RWPE2 (cell line): ENCODE results near the gene RABL6.
"Not testable (repeated sequence)": the region's sequence is repeated elsewhere in the genome, so short reads cannot be mapped to it uniquely, and the experiment has no call there.

Experiments
- ATAC-seq: fragments of 200-7000 bp; cut with Tn5 transposase; 3 replicates; pipeline ENCODE4 v1.9.1; 2021; ENCODE audit warnings: low read depth
- DNase-seq: peaks from one replicate; pipeline ENCODE4 v3.0.0-alpha.2; 2020; ENCODE audit warnings: low spot score
- H3K27ac ChIP-seq: fragments of 450-650 bp; 2 replicates; pipeline ENCODE4 v1.5.1; 2017; ENCODE audit warnings: mild to moderate bottlenecking; ENCODE audit not compliant: poor library complexity, severe bottlenecking
- H3K27me3 ChIP-seq: fragments of 250-450 bp; sonication (Bioruptor Pico); 2 replicates; pipeline ENCODE4 v1.5.1; 2021; ENCODE audit warnings: mild to moderate bottlenecking, moderate library complexity; ENCODE audit not compliant: insufficient read depth, poor library complexity, severe bottlenecking
- H3K36me3 ChIP-seq: fragments of 250-450 bp; sonication (Bioruptor Pico); 2 replicates; pipeline ENCODE4 v1.5.1; 2020; ENCODE audit warnings: low read depth, mild to moderate bottlenecking, moderate library complexity
- H3K4me1 ChIP-seq: fragments of 250-450 bp; sonication (Bioruptor Pico); 2 replicates; pipeline ENCODE4 v1.5.1; 2021; ENCODE audit warnings: mild to moderate bottlenecking, moderate library complexity; ENCODE audit not compliant: insufficient read depth, poor library complexity, severe bottlenecking
- H3K4me3 ChIP-seq: fragments of 250-450 bp; sonication (Bioruptor Pico); 2 replicates; pipeline ENCODE4 v1.5.1; 2021; ENCODE audit warnings: mild to moderate bottlenecking, moderate library complexity; ENCODE audit not compliant: severe bottlenecking
- H3K9me3 ChIP-seq: fragments of 250-450 bp; sonication (Bioruptor Pico); 2 replicates; pipeline ENCODE4 v1.5.1; 2021; ENCODE audit warnings: mild to moderate bottlenecking, moderate library complexity; ENCODE audit not compliant: severe bottlenecking
- TF ChIP-seq, protein P1 (sequence below): fragments of 450-650 bp; IDR thresholded peaks from one replicate; pipeline ENCODE4 v1.5.1; 2017; ENCODE audit warnings: mild to moderate bottlenecking, moderate library complexity; ENCODE audit not compliant: poor library complexity, severe bottlenecking

Gene RABL6

DNA sequence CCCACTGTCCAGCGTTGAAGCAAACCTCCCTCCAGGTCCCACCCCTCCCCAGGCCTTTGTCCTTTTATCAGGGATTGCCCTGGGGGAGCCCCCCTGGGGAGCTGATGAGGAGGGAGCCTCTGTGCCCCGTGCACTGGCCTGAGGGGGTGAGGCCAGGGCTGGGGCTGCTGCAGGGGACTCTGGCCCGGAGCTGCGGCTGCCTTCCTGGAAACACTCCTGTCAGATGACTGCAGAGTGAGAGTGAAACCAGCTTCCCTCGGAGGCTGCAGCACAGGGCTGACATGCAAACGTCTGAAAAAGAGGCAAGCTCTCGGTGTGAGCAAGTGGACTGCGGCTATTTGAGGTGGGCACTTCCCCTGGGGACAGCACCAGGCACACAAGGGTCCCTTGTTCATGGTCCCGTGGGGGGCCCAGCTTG is 74.0 kb downstream of the RABL6 start:
- no peak for ATAC-seq
- Histone ChIP-seq H3K4me3 (no peak overlapping the region), H3K4me1 (no peaks in the 10 kb centered on the region), H3K27ac (peak overlapping the region; percentile 48), H3K9me3 (no peaks in the 10 kb centered on the region), H3K27me3 (no peaks in the 10 kb centered on the region), H3K36me3 (peaks cover 5% of the 10 kb centered on the region; the same call in 1 of the 2 replicates)
- TF ChIP-seq, protein P1, sequence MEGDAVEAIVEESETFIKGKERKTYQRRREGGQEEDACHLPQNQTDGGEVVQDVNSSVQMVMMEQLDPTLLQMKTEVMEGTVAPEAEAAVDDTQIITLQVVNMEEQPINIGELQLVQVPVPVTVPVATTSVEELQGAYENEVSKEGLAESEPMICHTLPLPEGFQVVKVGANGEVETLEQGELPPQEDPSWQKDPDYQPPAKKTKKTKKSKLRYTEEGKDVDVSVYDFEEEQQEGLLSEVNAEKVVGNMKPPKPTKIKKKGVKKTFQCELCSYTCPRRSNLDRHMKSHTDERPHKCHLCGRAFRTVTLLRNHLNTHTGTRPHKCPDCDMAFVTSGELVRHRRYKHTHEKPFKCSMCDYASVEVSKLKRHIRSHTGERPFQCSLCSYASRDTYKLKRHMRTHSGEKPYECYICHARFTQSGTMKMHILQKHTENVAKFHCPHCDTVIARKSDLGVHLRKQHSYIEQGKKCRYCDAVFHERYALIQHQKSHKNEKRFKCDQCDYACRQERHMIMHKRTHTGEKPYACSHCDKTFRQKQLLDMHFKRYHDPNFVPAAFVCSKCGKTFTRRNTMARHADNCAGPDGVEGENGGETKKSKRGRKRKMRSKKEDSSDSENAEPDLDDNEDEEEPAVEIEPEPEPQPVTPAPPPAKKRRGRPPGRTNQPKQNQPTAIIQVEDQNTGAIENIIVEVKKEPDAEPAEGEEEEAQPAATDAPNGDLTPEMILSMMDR: no peak
- no peak for DNase-seq

DNA sequence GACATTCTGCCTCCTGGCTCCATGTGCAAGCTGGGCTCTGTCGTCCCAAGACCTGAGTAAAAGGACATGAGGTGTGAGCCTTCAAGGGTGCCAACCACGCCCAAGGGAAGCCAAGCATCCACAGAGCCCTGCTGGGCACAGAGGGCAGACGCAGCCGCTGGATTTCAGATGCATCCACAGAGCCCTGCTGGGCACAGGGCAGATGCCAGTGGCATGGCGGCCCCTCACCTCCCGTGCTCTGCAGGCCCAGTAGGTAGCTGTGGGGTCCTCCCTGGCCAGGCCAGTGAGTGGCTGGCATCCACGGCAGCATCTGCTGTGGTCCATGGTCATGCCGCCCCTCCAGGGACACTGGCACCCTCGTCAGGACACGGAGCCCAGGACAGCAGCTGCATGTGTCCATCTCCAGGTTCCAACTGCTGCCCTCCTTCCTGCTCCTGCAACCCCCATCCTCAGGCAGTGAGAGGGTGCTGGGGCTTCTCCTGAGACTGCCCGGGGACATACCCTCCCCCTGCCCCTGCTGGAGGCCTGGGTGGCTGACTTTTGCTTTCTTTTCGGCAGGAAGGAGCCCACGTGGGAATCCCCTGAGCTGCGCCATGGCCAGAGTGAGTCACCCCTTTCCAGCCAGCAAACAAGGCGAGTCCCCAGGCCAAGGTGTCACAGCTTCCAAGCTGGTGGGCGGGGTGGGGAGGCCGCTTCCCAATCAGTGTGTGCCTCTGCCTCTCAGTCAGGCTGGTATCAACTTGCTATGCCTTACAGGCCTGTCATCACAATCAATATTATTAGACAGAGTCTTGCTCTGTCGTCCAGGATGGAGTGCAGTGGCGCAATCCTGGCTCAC is 74.6 kb downstream of the RABL6 start:
- Histone ChIP-seq H3K9me3 (no peaks in the 10 kb centered on the region), H3K27me3 (no peaks in the 10 kb centered on the region), H3K4me1 (no peaks in the 10 kb centered on the region), H3K36me3 (peaks cover 5% of the 10 kb centered on the region; the same call in 1 of the 2 replicates), H3K4me3 (peak overlapping the region; percentile 9), H3K27ac (peak overlapping the region; percentile 48)
- DNase-seq: peak; percentile 92
- peak; percentile 66 for ATAC-seq
- TF ChIP-seq, protein P1: no peak

DNA sequence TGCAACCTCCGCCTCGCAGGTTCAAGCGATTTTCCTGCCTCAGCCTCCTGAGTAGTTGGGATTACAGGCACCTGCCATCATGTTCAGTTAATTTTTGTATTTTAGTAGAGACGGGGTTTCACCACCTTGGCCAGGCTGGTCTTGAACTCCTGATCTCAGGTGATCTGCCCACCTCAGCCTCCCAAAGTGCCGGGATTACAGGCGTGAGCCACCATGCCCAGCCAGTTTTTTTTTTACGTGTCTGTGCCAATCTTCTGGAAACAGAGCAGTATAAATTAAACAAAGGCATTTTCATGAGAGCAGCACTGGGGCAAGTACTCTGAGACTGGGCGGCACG is 75.2 kb downstream of the RABL6 start:
- DNase-seq: not testable (repeated sequence)

DNA sequence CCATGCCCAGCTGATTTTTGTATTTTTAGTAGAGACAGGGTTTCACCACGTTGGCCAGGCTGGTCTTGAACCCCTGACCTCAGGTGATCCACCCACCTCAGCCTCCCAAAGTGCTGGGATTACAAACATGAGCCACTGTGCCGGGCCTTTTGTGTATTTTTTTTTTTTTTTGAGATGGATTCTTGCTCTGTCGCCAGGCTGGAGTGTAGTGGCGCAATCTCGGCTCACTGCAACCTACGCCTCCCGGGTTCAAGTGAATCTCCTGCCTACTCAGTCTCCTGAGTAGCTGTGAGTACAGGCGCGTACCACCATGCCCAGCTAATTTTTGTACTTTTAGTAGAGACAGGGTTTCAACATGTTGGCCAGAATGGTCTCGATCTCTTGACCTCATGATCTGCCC is 75.9 kb downstream of the RABL6 start:
- not testable (repeated sequence) for ATAC-seq, H3K36me3 ChIP-seq, H3K27me3 ChIP-seq, H3K4me3 ChIP-seq, H3K9me3 ChIP-seq, H3K4me1 ChIP-seq, DNase-seq
- peak overlapping the region; percentile 48 for H3K27ac ChIP-seq

More for the DNA sequence above, 75.2 kb downstream of the RABL6 start:
- not testable (repeated sequence) for ATAC-seq, H3K36me3 ChIP-seq, H3K27me3 ChIP-seq, H3K9me3 ChIP-seq, H3K4me1 ChIP-seq, H3K4me3 ChIP-seq
- peak overlapping the region; percentile 48 for H3K27ac ChIP-seq

DNA sequence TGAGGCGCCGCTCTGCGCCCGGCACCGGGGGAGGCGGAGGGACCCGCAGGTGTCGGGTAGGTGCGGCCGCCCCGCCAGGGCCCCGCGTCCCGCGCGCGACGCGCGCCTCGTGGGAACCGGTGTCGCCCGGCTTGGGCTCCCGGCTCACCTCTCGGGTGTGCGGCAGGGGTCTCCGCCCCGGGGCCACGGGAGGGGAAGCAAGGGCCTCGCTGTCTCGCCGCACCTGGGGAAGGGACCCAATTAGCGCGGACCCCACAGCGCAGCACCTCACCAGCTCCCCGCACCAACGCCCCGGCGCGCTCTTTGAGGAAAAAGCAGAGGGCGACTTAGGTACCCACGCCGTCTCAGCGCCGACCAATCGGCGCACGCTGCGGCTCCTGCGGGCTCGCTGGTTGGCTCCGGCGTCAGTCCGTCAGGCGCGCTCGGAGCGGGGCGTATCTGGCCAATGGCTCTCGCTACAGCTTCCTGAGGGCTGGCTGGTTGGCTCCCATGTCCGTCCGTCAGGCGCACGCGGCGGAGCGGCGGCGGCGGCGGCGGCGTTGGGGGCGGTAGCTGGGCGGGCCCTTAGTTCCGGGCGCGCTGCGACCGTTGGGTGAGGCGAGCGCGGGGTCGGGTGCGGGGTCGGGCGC is 78.3 kb downstream of the RABL6 start, which contains the start of gene TRAF2:
Gene TRAF2 (plus strand): TSS at position 567 of the 629 bp plus-strand sequence. CDS start 12,225 bp downstream, outside the sequence.
- Histone ChIP-seq H3K9me3 (no peaks in the 10 kb centered on the region), H3K4me3 (peak within 1 kb of the TSS; percentile 62), H3K4me1 (no peaks in the 10 kb centered on the region), H3K36me3 (peaks cover 15% of the 10 kb centered on the region), H3K27ac (peak within 1 kb of the TSS; percentile 68), H3K27me3 (no peaks in the 10 kb centered on the region)
- DNase-seq: peak; percentile 97
- TF ChIP-seq, protein P1: no peak
- ATAC-seq: peak; percentile 96
